Spleen (tissue), 7 donors: ENCODE data around the gene PRDM16.

Experiments
- CTCF ChIP-seq, 11 experiments: fragments of 200-600 bp in 7 of 11; fragments of 450-650 bp in 4 of 11; sonication (generic) in 4 of 11; IDR thresholded peaks in 8 of 11; conservative IDR thresholded peaks in 3 of 11; 1 replicate in 7 of 11; 2 replicates in 4 of 11; pipeline versions ENCODE4 v1.4.0 to v1.8.0; 2016 to 2021; ENCODE audit warnings: antibody characterized with exemption in 11 of 11, inconsistent platforms in 4 of 11, mild to moderate bottlenecking in 1 of 11
- POLR2A ChIP-seq, 3 donors: fragments of 450-650 bp; IDR thresholded peaks; one replicate each; pipeline ENCODE4 v1.5.1; 2017; ENCODE audit warnings: antibody characterized with exemption in 3 of 3, mild to moderate bottlenecking in 1 of 3
- donor health status: DM: no; HTN: no; CAD: no; lungs with moderate emphysema.
- donor health status: DM: no; HTN: no; CAD: no.
- donor health status: DM: no; HTN: no; CAD: no.

- TF ChIP-seq CTCF (IDR thresholded peaks at IDR 0.05 in 8 of 11, conservative IDR thresholded peaks at IDR 0.05 in 3 of 11) = no peak
- no peak for TF ChIP-seq POLR2A (IDR thresholded peaks at IDR 0.05)
These were observed 283.4 kb downstream of the PRDM16 start for GRCh38 chr1:3352299-3352951.
